ENCODE measurements around the gene TBC1D1.

Gene TBC1D1

DNA sequence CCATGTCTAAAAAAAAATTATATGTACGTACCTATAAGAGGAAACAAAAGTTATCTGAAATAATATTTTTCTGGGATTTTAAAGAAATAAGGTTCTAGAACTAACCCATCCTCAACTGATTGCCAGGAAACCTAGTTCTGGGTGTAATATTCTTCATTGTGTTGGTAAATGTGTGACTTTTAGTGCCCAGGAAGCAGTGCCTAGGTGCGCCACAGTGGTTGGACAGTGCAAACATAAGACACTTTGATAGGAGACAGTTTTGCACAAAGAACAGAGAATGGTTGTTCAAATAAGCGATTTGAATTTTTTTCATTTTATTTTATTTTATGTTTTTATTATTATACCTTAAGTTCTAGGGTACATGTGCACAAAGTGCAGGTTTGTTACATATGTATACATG lies 47.3 kb downstream of the TBC1D1 start (continued):
- no peak for TF ChIP-seq BCL11B (tag by site-specific recombination; IDR thresholded peaks at IDR 0.05; ENCODE audit: low read depth)
- TF ChIP-seq SCRT1 (tag by site-specific recombination; IDR thresholded peaks at IDR 0.05; ENCODE audit: borderline replicate concordance), result no peak
- no peak for TF ChIP-seq ZNF112 (tag by site-specific recombination; IDR thresholded peaks at IDR 0.05)
- no peak for TF ChIP-seq ZNF510 (tag by site-specific recombination; IDR thresholded peaks at IDR 0.05; ENCODE audit: insufficient replicate concordance)
- no peak for TF ChIP-seq ZNF596 (tag by site-specific recombination; IDR thresholded peaks at IDR 0.05)
- TF ChIP-seq ZFP69B (tag by site-specific recombination; IDR thresholded peaks at IDR 0.05), result no peak

GRCh38 chr4:37946503-37947179 lies 55.8 kb downstream of the TBC1D1 start:
- CTCF ChIA-PET, result interaction anchor here (0.7 kb wide), 1 partner anchor 24 kb away, joined by 3 read pairs; no protein-coding TSS in a partner anchor
- Histone ChIP-seq H3K27ac (ENCODE audit: extremely low read depth, low read depth, low read length) (no peak overlapping the region), H3K9me3 (ENCODE audit: control insufficient read depth, insufficient read depth, low read depth, low read length) (no peaks in the 10 kb centered on the region), H3K4me1 (ENCODE audit: control insufficient read depth, insufficient read depth, low read length) (no peaks in the 10 kb centered on the region), H3K4me3 (ENCODE audit: low read depth, low read length) (no peak overlapping the region), H3K36me3 (ENCODE audit: control insufficient read depth in 2 of 2, insufficient read depth in 1 of 2, low read length in 2 of 2) (no peaks in the 10 kb centered on the region)
- POLR2A ChIA-PET, result no interaction called here
- TF ChIP-seq SCRT1 (tag by site-specific recombination; IDR thresholded peaks at IDR 0.05; ENCODE audit: borderline replicate concordance) (peak; percentile 31; the same call in 1 of the 2 replicates), SCRT2 (tag by site-specific recombination; IDR thresholded peaks at IDR 0.05) (peak; percentile 47; the same call in 1 of the 2 replicates), KLF8 (tag by site-specific recombination; IDR thresholded peaks at IDR 0.05) (no peak)

- Histone ChIP-seq H3K4me1 (ENCODE audit: control insufficient read depth, insufficient read depth, low read length) (no peaks in the 10 kb centered on the region), H3K36me3 (ENCODE audit: control insufficient read depth in 2 of 2, insufficient read depth in 1 of 2, low read length in 2 of 2) (no peaks in the 10 kb centered on the region)
- CTCF ChIA-PET, result interaction anchor here (0.6 kb wide), 1 partner anchor 566 kb away, joined by 4 read pairs; no protein-coding TSS in a partner anchor
- TF ChIP-seq KLF1 (tag by site-specific recombination; IDR thresholded peaks at IDR 0.05) (no peak), ATF2 (tag by site-specific recombination; IDR thresholded peaks at IDR 0.05; ENCODE audit: low read depth) (no peak), ZNF248 (tag by site-specific recombination; IDR thresholded peaks at IDR 0.05) (no peak), ZNF398 (tag by site-specific recombination; IDR thresholded peaks at IDR 0.05) (no peak), ZNF16 (tag by site-specific recombination; IDR thresholded peaks at IDR 0.05; ENCODE audit: low read depth) (no peak), ZNF416 (tag by site-specific recombination; IDR thresholded peaks at IDR 0.05) (no peak), BCL11B (tag by site-specific recombination; IDR thresholded peaks at IDR 0.05; ENCODE audit: low read depth) (no peak), FEZF1 (tag by site-specific recombination; IDR thresholded peaks at IDR 0.05) (no peak), ZNF561 (tag by site-specific recombination; IDR thresholded peaks at IDR 0.05; ENCODE audit: borderline replicate concordance) (no peak), REST (tag by site-specific recombination; IDR thresholded peaks at IDR 0.05) (no peak), ZNF324 (tag by site-specific recombination; IDR thresholded peaks at IDR 0.05) (no peak), ZNF549 (tag by site-specific recombination; IDR thresholded peaks at IDR 0.05) (no peak), ZNF768 (tag by site-specific recombination; IDR thresholded peaks at IDR 0.05) (no peak), ZNF600 (tag by site-specific recombination; IDR thresholded peaks at IDR 0.05) (no peak), ZNF645 (tag by site-specific recombination; IDR thresholded peaks at IDR 0.05) (no peak), ZNF354C (tag by site-specific recombination; IDR thresholded peaks at IDR 0.05; ENCODE audit: borderline replicate concordance, low read depth) (no peak)
- TF ChIP-seq, protein P1, sequence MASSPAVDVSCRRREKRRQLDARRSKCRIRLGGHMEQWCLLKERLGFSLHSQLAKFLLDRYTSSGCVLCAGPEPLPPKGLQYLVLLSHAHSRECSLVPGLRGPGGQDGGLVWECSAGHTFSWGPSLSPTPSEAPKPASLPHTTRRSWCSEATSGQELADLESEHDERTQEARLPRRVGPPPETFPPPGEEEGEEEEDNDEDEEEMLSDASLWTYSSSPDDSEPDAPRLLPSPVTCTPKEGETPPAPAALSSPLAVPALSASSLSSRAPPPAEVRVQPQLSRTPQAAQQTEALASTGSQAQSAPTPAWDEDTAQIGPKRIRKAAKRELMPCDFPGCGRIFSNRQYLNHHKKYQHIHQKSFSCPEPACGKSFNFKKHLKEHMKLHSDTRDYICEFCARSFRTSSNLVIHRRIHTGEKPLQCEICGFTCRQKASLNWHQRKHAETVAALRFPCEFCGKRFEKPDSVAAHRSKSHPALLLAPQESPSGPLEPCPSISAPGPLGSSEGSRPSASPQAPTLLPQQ (tag by site-specific recombination; IDR thresholded peaks at IDR 0.05), result no peak
These were observed 57.7 kb downstream of the TBC1D1 start for GRCh38 chr4:37948542-37948941.

More at GRCh38 chr4:37948542-37948941, 57.7 kb downstream of the TBC1D1 start:
- H3K27ac ChIP-seq (ENCODE audit: extremely low read depth, low read depth, low read length), result no peak overlapping the region
- POLR2A ChIA-PET, result no interaction called here
- H3K9me3 ChIP-seq (ENCODE audit: control insufficient read depth, insufficient read depth, low read depth, low read length), result no peaks in the 10 kb centered on the region
- H3K4me3 ChIP-seq (ENCODE audit: low read depth, low read length), result no peak overlapping the region
